DND-41 (cell line): ENCODE data around the gene ADGRB3.

Experiments used
- CTCF ChIP-seq: IDR thresholded peaks from 2 replicates; pipeline ENCODE4 v1.5.1; 2012; ENCODE audit warnings: borderline replicate concordance, low read length, moderate library complexity, mild to moderate bottlenecking; ENCODE audit not compliant: poor library complexity, severe bottlenecking; ENCODE audit errors: extremely low read depth
- EZH2 ChIP-seq: IDR thresholded peaks from 3 replicates; pipeline ENCODE4 v1.6.1; 2012; ENCODE audit warnings: borderline replicate concordance, low read depth, mild to moderate bottlenecking, moderate library complexity, low read length, inconsistent platforms; ENCODE audit not compliant: severe bottlenecking

- TF ChIP-seq EZH2 (no peak), CTCF (no peak)
Measured at GRCh38 chr6:68868646-68869045, 233.6 kb downstream of the ADGRB3 start.
